ENCODE data around the gene CD96. TPM values are rescaled to one million over a fixed set of nuclear protein-coding genes. Genes with fewer than 3 reads are reported as not detected.

The CD96 gene
- total and polyA plus RNA-seq, 12 donors, result 0.22 to 5.6 (median 0.90) TPM; not detected in 1

GRCh38 chr3:111571282-111571681 lies 29.3 kb downstream of the CD96 start:
- Histone ChIP-seq H3K36me3 (replicated peaks in 1 of 2) (no peaks in the 10 kb centered on the region), H3K27me3 (no peaks in the 10 kb centered on the region), H3K27ac (no peak overlapping the region), H3K4me3 (no peak overlapping the region), H3K9me3 (replicated peaks in 1 of 3) (no peaks in the 10 kb centered on the region), H3K4me1 (replicated peaks in 1 of 2) (no peaks in the 10 kb centered on the region)
- intact Hi-C loops (cut with DNase I), result no loop called here
- TF ChIP-seq POLR2A (IDR thresholded peaks at IDR 0.05) (no peak), CTCF (IDR thresholded peaks at IDR 0.05) (no peak)
- WGBS, 4 donors, result 75 to 83% (median 77%) methylated on average over 1 of the region's 1 CpG
- DNase-seq, result no peak

- TF ChIP-seq POLR2A (IDR thresholded peaks at IDR 0.05), result no peak
- TF ChIP-seq CTCF (IDR thresholded peaks at IDR 0.05), result no peak
- Histone ChIP-seq H3K27ac (no peak overlapping the region), H3K36me3 (replicated peaks in 1 of 2) (no peaks in the 10 kb centered on the region), H3K9me3 (replicated peaks in 1 of 3) (no peaks in the 10 kb centered on the region), H3K4me1 (replicated peaks in 1 of 2) (no peaks in the 10 kb centered on the region), H3K4me3 (no peak overlapping the region), H3K27me3 (no peaks in the 10 kb centered on the region)
- 80 to 94% (median 89%) methylated on average over 6 of the region's 6 CpGs for WGBS, 4 donors
- no peak for DNase-seq
- intact Hi-C loops (cut with DNase I), result no loop called here
Measured at GRCh38 chr3:111571907-111572460, 30.0 kb downstream of the CD96 start.

- H3K27me3 ChIP-seq, result no peaks in the 10 kb centered on the region
- 8 to 37% (median 30%) methylated on average over 1 of the region's 1 CpG for WGBS, 4 donors
- no peak for DNase-seq
- H3K36me3 ChIP-seq (replicated peaks in 1 of 2), result no peaks in the 10 kb centered on the region
- no peaks in the 10 kb centered on the region for H3K9me3 ChIP-seq (replicated peaks in 1 of 3)
- no peak overlapping the region for H3K4me3 ChIP-seq
- H3K27ac ChIP-seq, result no peak overlapping the region
- no peak for TF ChIP-seq POLR2A (IDR thresholded peaks at IDR 0.05)
- TF ChIP-seq CTCF (IDR thresholded peaks at IDR 0.05), result no peak
- H3K4me1 ChIP-seq (replicated peaks in 1 of 2), result no peaks in the 10 kb centered on the region
- intact Hi-C loops (cut with DNase I), result no loop called here
Measured at GRCh38 chr3:111577113-111577512, 35.1 kb downstream of the CD96 start.

- Histone ChIP-seq H3K9me3 (replicated peaks in 1 of 3) (no peaks in the 10 kb centered on the region), H3K36me3 (replicated peaks in 1 of 2) (no peaks in the 10 kb centered on the region)
- intact Hi-C loops (cut with DNase I), result no loop called here
Measured at GRCh38 chr3:111577798-111578685, 36.0 kb downstream of the CD96 start.

More at GRCh38 chr3:111577798-111578685, 36.0 kb downstream of the CD96 start:
- H3K4me1 ChIP-seq (replicated peaks in 1 of 2), result no peaks in the 10 kb centered on the region
- no peak for TF ChIP-seq POLR2A (IDR thresholded peaks at IDR 0.05)
- TF ChIP-seq CTCF (IDR thresholded peaks at IDR 0.05), result peak in 4 of 6 experiments; percentile 7 to 25 (median 16)
- H3K27me3 ChIP-seq, result no peaks in the 10 kb centered on the region
- no peak overlapping the region for H3K4me3 ChIP-seq
- no peak for DNase-seq
- 73 to 82% (median 75%) methylated on average over 4 of the region's 4 CpGs for WGBS, 4 donors
- no peak overlapping the region for H3K27ac ChIP-seq

Data from adrenal gland (tissue), 12 donors.